WTC11 (cell line): ENCODE results near the gene TCERG1. TPM values are rescaled to one million over a fixed set of nuclear protein-coding genes. Genes with fewer than 3 reads are reported as not detected.

Experiments
- ATAC-seq: fragments of 200-7000 bp; cut with Tn5 transposase; 2 replicates; pipeline ENCODE4 v1.10.0; 2021; ENCODE audit warnings: mild to moderate bottlenecking, moderate library complexity
- CTCF ChIA-PET: fragments of 300-600 bp; sonication (Branson Sonifier 250); formaldehyde crosslinking; loops from one replicate; lab custom pipeline; 2021; ENCODE audit warnings: antibody characterized with exemption; lab: Charles Lee
- POLR2A ChIA-PET: fragments of 350-600 bp; sonication (Branson Sonifier 250); formaldehyde crosslinking; loops from one replicate; lab custom pipeline; 2021; ENCODE audit warnings: antibody characterized with exemption; lab: Charles Lee
- DNase-seq: peaks from one replicate; pipeline ENCODE4 v3.0.0; 2021; ENCODE audit warnings: low spot score
- H3K27ac Mint-ChIP-seq: 2 replicates; pipeline ENCODE4 v1.8.0; 2021; ENCODE audit warnings: mixed read lengths
- H3K27me3 Mint-ChIP-seq: 2 replicates; pipeline ENCODE4 v1.8.0; 2021; ENCODE audit warnings: low read depth, mild to moderate bottlenecking, moderate library complexity, mixed read lengths
- H3K36me3 Mint-ChIP-seq: 2 replicates; pipeline ENCODE4 v1.8.0; 2021; ENCODE audit warnings: mixed read lengths
- H3K4me1 Mint-ChIP-seq: 2 replicates; pipeline ENCODE4 v1.8.0; 2022; ENCODE audit warnings: mixed read lengths
- H3K4me3 Mint-ChIP-seq: 2 replicates; pipeline ENCODE4 v1.8.0; 2021; ENCODE audit warnings: mild to moderate bottlenecking, moderate library complexity, mixed read lengths
- H3K9me3 Mint-ChIP-seq: 2 replicates; pipeline ENCODE4 v1.8.0; 2021; ENCODE audit warnings: mixed read lengths
- ATF2 ChIP-seq: sonication (generic); formaldehyde crosslinking; IDR thresholded peaks from 2 replicates; pipeline ENCODE4 v1.8.1; 2022; ENCODE audit warnings: low read depth, missing genetic modification reagents, borderline replicate concordance
- CBFB ChIP-seq: sonication (generic); formaldehyde crosslinking; IDR thresholded peaks from 2 replicates; pipeline ENCODE4 v1.8.1; 2022; ENCODE audit warnings: mild to moderate bottlenecking, low read depth, missing genetic modification reagents
- ERG ChIP-seq: fragments of 250-450 bp; sonication (Bioruptor Pico); IDR thresholded peaks from 2 replicates; pipeline ENCODE4 v1.8.0; 2021; ENCODE audit warnings: mild to moderate bottlenecking
- ESRRA ChIP-seq: sonication (generic); formaldehyde crosslinking; IDR thresholded peaks from 2 replicates; pipeline ENCODE4 v1.8.1; 2022; ENCODE audit warnings: mild to moderate bottlenecking, missing genetic modification reagents, borderline replicate concordance
- GRHL2 ChIP-seq: fragments of 250-450 bp; sonication (Bioruptor Pico); IDR thresholded peaks from 2 replicates; pipeline ENCODE4 v1.8.0; 2022; ENCODE audit warnings: mild to moderate bottlenecking, moderate library complexity; ENCODE audit not compliant: insufficient replicate concordance, severe bottlenecking
- JAZF1 ChIP-seq: fragments of 250-450 bp; sonication (Bioruptor Pico); IDR thresholded peaks from 2 replicates; pipeline ENCODE4 v1.9.0; 2021; ENCODE audit warnings: moderate library complexity, mild to moderate bottlenecking, inconsistent platforms
- SMAD3 ChIP-seq: sonication (generic); formaldehyde crosslinking; IDR thresholded peaks from 2 replicates; pipeline ENCODE4 v1.8.0; 2022; ENCODE audit warnings: missing genetic modification reagents, mild to moderate bottlenecking, borderline replicate concordance
- TCF7 ChIP-seq: sonication (generic); formaldehyde crosslinking; IDR thresholded peaks from 2 replicates; pipeline ENCODE4 v1.8.0; 2022; ENCODE audit warnings: mild to moderate bottlenecking, low read depth, missing genetic modification reagents, moderate library complexity
- ZNF121 ChIP-seq: sonication (generic); formaldehyde crosslinking; IDR thresholded peaks from 2 replicates; pipeline ENCODE4 v1.8.0; 2023; ENCODE audit warnings: missing genetic modification reagents
- ZNF232 ChIP-seq: sonication (generic); formaldehyde crosslinking; IDR thresholded peaks from 2 replicates; pipeline ENCODE4 v1.8.0; 2022; ENCODE audit warnings: mild to moderate bottlenecking, missing genetic modification reagents
- ZNF263 ChIP-seq: sonication (generic); formaldehyde crosslinking; IDR thresholded peaks from 2 replicates; pipeline ENCODE4 v1.8.1; 2022; ENCODE audit warnings: low read depth, mild to moderate bottlenecking, moderate library complexity, missing genetic modification reagents
- ZNF512 ChIP-seq: sonication (generic); formaldehyde crosslinking; IDR thresholded peaks from 2 replicates; pipeline ENCODE4 v1.8.1; 2022; ENCODE audit warnings: missing genetic modification reagents, borderline replicate concordance
- ZNF532 ChIP-seq: fragments of 250-450 bp; sonication (Bioruptor Pico); IDR thresholded peaks from 2 replicates; pipeline ENCODE4 v1.9.0; 2021; ENCODE audit warnings: mild to moderate bottlenecking, borderline replicate concordance
- total RNA-seq: library from RNA; stranded (reverse); gene quantifications from 3 replicates; pipeline ENCODE4 v1.2.3, GENCODE V29; 2021
- TF ChIP-seq, protein P1 (sequence below): fragments of 250-450 bp; sonication (Bioruptor Pico); IDR thresholded peaks from 2 replicates; pipeline ENCODE4 v1.9.0; 2021; ENCODE audit warnings: moderate library complexity, mild to moderate bottlenecking, inconsistent platforms, borderline replicate concordance
- TF ChIP-seq, protein P2 (sequence below): sonication (generic); formaldehyde crosslinking; IDR thresholded peaks from 2 replicates; pipeline ENCODE4 v1.8.0; 2022; ENCODE audit warnings: mild to moderate bottlenecking, missing genetic modification reagents
- TF ChIP-seq, protein P3 (sequence below): sonication (generic); formaldehyde crosslinking; IDR thresholded peaks from 2 replicates; pipeline ENCODE4 v1.8.0; 2023; ENCODE audit warnings: missing genetic modification reagents

Gene TCERG1
- total RNA-seq, 1 experiment from 2014 or later: 117 TPM

DNA sequence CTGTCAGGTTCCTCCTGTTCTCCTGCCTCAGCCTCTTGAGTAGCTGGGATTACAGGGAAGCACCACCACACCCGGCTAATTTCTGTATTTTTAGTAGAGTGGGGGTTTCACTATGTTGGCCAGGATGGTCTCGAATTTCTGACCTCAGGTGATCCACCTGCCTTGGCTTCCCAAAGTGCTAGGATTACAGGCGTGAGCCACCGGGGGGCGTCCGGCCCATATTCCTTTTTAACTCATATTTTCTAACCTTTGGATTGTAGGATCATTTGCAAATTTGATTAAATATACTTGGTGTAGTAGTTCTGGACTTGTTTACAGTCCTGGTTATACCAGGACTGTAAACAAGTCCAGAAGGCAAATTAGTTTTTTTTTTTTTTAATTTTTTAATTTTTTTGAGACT, 4.3 kb downstream of the TCERG1 start:
- POLR2A ChIA-PET: no interaction called here
- Mint-ChIP-seq H3K27me3 (no peaks in the 10 kb centered on the region), H3K27ac (no peak overlapping the region), H3K36me3 (peaks cover 25% of the 10 kb centered on the region), H3K4me1 (peaks cover 35% of the 10 kb centered on the region), H3K9me3 (no peaks in the 10 kb centered on the region), H3K4me3 (no peak overlapping the region)
- CTCF ChIA-PET: no interaction called here
- TF ChIP-seq TCF7 (no peak), ZNF121 (CRISPR knock-in tag) (peak; percentile 61; the same call in 1 of the 2 replicates), GRHL2 (no peak), ESRRA (CRISPR knock-in tag) (no peak)
- ATAC-seq (no peak), DNase-seq (no peak)

DNA sequence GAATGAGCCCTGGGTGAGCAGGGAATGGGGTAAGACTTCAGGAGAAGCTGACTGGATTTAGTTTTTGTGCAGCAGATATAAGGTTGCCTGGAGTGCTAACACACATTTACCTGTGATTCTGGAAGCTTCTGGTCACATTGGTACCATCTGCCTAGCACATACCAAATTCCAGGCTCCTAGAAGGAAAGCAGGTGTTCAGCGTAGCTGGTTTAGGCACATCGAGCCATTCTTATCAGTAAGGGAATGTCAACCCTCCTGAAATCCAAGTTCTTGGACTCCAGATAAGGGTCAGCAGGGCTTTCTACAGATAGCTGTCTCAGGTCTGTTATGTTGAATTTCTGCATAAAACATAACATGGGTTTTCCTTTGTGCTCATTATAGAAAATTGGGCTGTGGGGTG, 10.3 kb downstream of the TCERG1 start:
- DNase-seq: no peak
- Mint-ChIP-seq H3K9me3 (no peaks in the 10 kb centered on the region), H3K4me1 (0 out of 2 replicates have a peak, but pooled peaks cover 3% of the 10 kb centered on the region), H3K36me3 (peaks cover 63% of the 10 kb centered on the region), H3K27me3 (no peaks in the 10 kb centered on the region), H3K27ac (no peak overlapping the region), H3K4me3 (no peak overlapping the region)
- CTCF ChIA-PET: no interaction called here
- no peak for ATAC-seq
- TF ChIP-seq ZNF232 (CRISPR knock-in tag) (no peak), ERG (CRISPR knock-in tag) (no peak), ZNF263 (CRISPR knock-in tag) (no peak), TCF7 (no peak), ATF2 (CRISPR knock-in tag) (no peak), CBFB (no peak), ZNF512 (CRISPR knock-in tag) (no peak), ZNF532 (CRISPR knock-in tag) (no peak), JAZF1 (CRISPR knock-in tag) (no peak), SMAD3 (CRISPR knock-in tag) (no peak)
- TF ChIP-seq, protein P1, sequence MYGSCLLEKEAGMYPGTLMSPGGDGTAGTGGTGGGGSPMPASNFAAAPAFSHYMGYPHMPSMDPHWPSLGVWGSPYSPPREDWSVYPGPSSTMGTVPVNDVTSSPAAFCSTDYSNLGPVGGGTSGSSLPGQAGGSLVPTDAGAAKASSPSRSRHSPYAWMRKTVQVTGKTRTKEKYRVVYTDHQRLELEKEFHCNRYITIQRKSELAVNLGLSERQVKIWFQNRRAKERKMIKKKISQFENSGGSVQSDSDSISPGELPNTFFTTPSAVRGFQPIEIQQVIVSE (CRISPR knock-in tag): no peak
- TF ChIP-seq, protein P2, sequence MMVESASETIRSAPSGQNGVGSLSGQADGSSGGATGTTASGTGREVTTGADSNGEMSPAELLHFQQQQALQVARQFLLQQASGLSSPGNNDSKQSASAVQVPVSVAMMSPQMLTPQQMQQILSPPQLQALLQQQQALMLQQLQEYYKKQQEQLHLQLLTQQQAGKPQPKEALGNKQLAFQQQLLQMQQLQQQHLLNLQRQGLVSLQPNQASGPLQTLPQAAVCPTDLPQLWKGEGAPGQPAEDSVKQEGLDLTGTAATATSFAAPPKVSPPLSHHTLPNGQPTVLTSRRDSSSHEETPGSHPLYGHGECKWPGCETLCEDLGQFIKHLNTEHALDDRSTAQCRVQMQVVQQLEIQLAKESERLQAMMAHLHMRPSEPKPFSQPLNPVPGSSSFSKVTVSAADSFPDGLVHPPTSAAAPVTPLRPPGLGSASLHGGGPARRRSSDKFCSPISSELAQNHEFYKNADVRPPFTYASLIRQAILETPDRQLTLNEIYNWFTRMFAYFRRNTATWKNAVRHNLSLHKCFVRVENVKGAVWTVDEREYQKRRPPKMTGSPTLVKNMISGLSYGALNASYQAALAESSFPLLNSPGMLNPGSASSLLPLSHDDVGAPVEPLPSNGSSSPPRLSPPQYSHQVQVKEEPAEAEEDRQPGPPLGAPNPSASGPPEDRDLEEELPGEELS (CRISPR knock-in tag): no peak
- TF ChIP-seq, protein P3, sequence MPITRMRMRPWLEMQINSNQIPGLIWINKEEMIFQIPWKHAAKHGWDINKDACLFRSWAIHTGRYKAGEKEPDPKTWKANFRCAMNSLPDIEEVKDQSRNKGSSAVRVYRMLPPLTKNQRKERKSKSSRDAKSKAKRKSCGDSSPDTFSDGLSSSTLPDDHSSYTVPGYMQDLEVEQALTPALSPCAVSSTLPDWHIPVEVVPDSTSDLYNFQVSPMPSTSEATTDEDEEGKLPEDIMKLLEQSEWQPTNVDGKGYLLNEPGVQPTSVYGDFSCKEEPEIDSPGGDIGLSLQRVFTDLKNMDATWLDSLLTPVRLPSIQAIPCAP (CRISPR knock-in tag): no peak
- POLR2A ChIA-PET: no interaction called here
